Measurements from ENCODE around the gene GALNT2.

Gene GALNT2

DNA sequence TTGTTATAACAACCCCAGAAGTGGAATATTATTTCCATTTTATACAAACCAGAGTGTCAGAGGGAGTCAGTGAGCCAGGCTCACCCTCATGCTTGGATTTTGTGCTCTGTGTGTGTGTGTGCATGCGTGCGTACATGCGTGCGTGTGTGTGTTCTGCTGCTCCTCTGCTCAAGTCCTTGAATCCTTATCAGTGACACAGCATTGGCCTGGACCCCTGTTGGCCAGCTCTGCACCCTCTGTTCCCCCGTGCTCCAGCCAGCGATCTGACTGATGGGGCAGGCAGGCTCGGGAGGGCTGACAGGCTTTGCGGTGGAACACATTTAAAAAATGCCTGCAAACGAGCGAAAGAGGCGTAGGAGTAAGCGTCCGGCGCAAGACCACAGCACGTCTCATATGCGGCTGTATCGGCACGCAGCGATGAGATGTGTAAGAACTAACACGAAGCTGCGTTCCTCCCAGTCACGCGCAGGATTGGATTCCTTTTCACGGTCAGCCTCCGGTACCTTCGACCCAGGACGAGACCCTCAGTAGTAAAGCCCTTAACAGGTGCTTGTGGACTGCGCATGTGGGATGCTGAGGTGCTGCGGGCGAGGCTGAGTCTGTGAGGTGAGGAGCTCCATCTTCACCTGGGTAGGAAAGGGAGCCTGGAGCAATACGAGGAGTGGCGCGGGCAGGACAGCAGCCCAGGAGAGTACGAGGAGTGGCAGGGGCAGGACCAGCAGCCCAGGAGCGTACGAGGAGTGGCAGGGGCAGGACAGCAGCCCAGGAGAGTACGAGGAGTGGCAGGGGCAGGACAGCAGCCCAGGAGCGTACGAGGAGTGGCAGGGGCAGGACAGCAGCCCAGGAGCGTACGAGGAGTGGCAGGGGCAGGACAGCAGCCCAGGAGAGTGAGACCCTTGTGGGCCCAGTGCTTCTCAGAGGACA, 130.9 kb downstream of the GALNT2 start:
- Mint-ChIP-seq H3K36me3 (ENCODE audit: low read depth) (peaks cover 23% of the 10 kb centered on the region), H3K27me3 (no peaks in the 10 kb centered on the region), H3K27ac (no peak overlapping the region), H3K4me1 (ENCODE audit: low read depth) (peaks cover 5% of the 10 kb centered on the region), H3K4me3 (no peak overlapping the region), H3K9me3 (no peaks in the 10 kb centered on the region)

- no peaks in the 10 kb centered on the region for H3K9me3 Mint-ChIP-seq
- peaks cover 5% of the 10 kb centered on the region for H3K4me1 Mint-ChIP-seq (ENCODE audit: low read depth)
- H3K27ac Mint-ChIP-seq, result no peak overlapping the region
- H3K4me3 Mint-ChIP-seq, result no peak overlapping the region
- H3K36me3 Mint-ChIP-seq (ENCODE audit: low read depth), result peaks cover 26% of the 10 kb centered on the region
- H3K27me3 Mint-ChIP-seq, result no peaks in the 10 kb centered on the region
Measured at GRCh38 chr1:230199034-230199433, 132.0 kb downstream of the GALNT2 start.

DNA sequence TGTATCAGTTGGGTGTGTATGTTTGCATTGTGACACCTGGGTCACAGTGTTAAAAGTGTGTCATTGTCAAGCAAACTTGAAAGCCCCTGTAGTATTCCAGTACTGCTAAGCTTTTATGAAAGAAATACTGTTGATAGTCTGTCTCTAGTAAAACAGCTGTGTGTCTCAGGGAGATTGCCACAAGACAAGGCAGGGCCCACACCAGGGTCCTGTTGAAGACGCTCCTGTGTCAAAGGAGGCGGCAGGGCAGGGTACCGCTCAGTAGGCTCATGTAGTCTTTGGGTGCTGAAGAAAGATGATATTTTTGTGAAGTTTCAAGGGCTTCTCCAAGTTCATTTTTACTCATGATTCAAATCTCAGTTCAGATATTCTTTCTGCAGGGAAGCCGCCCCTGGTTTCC, 132.5 kb downstream of the GALNT2 start:
- H3K4me1 Mint-ChIP-seq (ENCODE audit: low read depth), result peaks cover 5% of the 10 kb centered on the region
- H3K27ac Mint-ChIP-seq, result no peak overlapping the region
- peaks cover 28% of the 10 kb centered on the region for H3K36me3 Mint-ChIP-seq (ENCODE audit: low read depth)
- H3K9me3 Mint-ChIP-seq, result no peaks in the 10 kb centered on the region
- H3K4me3 Mint-ChIP-seq, result no peak overlapping the region
- H3K27me3 Mint-ChIP-seq, result no peaks in the 10 kb centered on the region

- Mint-ChIP-seq H3K27ac (no peak overlapping the region), H3K9me3 (no peaks in the 10 kb centered on the region), H3K4me3 (no peak overlapping the region), H3K36me3 (ENCODE audit: low read depth) (peaks cover 33% of the 10 kb centered on the region), H3K27me3 (no peaks in the 10 kb centered on the region), H3K4me1 (ENCODE audit: low read depth) (peaks cover 5% of the 10 kb centered on the region)
Measured at GRCh38 chr1:230200276-230200675, 133.2 kb downstream of the GALNT2 start.

DNA sequence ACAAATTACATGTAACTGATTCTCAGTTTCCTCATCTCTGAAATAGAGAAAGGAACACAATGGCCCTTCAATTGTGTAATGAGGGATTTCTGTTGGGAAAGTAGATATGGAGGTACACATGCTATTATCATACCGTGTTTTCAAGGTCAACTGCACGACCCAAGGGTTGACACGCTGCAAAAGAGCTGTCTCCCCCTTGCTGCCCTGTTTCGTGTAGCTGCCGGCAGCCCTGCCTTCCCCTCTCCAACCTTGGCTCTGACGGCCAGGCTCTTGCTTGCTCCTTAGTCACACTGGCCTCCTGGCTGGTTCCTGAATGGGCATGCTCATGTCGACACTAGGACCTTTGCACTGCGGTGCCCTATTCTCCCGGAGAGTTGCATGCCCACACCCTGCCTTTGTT, 134.4 kb downstream of the GALNT2 start:
- H3K9me3 Mint-ChIP-seq, result no peaks in the 10 kb centered on the region
- no peak overlapping the region for H3K27ac Mint-ChIP-seq
- no peaks in the 10 kb centered on the region for H3K27me3 Mint-ChIP-seq
- H3K36me3 Mint-ChIP-seq (ENCODE audit: low read depth), result peaks cover 42% of the 10 kb centered on the region
- H3K4me3 Mint-ChIP-seq, result no peak overlapping the region
- H3K4me1 Mint-ChIP-seq (ENCODE audit: low read depth), result peaks cover 5% of the 10 kb centered on the region

DNA sequence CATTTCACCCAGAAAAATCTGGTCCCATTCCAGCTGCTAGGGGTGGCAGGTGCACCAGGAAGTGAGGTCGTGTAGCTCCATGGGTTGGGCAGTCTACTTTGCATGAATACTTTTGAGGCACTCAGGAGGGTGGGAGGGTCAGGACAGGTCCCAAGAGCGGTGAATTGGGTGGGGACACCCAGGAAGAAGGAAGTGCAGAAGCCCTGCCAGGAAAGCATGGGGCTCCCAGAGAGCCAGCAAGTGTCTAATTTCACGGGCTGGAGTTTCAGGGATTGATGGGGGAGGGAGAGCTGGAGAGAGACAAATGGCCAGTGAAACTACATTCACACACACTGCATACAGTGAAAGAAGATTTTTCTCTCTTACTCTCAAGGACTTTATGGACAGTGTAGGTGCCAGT, 137.8 kb downstream of the GALNT2 start:
- Mint-ChIP-seq H3K4me1 (ENCODE audit: low read depth) (peaks cover 21% of the 10 kb centered on the region), H3K4me3 (no peak overlapping the region), H3K9me3 (no peaks in the 10 kb centered on the region), H3K36me3 (ENCODE audit: low read depth) (peaks cover 48% of the 10 kb centered on the region), H3K27me3 (no peaks in the 10 kb centered on the region), H3K27ac (no peak overlapping the region)

DNA sequence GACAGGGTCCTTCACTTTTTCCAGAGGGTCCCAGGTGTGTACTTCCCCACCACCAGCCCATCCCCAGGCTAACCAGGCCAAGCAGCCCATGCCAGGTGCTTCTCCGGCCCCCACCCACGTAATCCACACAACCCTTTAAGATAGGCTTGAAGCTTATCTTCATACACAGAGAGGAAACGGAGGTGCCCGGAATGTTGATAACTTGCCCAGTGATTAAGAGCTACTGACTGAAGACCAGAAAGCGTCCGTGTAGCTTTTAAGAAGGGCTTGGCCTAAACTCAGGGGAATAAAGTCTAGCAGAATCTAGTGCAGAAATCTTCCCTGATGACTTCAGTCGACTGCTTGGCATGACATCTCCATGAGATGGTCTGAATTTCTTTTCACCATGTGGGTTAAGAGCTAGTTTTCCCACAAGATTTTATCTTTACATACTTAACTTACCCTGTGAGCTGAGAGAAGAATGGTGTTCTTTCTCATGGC, 138.7 kb downstream of the GALNT2 start:
- Mint-ChIP-seq H3K4me3 (no peak overlapping the region), H3K4me1 (ENCODE audit: low read depth) (peaks cover 30% of the 10 kb centered on the region), H3K27me3 (no peaks in the 10 kb centered on the region), H3K36me3 (ENCODE audit: low read depth) (peaks cover 48% of the 10 kb centered on the region), H3K27ac (no peak overlapping the region), H3K9me3 (no peaks in the 10 kb centered on the region)

DNA sequence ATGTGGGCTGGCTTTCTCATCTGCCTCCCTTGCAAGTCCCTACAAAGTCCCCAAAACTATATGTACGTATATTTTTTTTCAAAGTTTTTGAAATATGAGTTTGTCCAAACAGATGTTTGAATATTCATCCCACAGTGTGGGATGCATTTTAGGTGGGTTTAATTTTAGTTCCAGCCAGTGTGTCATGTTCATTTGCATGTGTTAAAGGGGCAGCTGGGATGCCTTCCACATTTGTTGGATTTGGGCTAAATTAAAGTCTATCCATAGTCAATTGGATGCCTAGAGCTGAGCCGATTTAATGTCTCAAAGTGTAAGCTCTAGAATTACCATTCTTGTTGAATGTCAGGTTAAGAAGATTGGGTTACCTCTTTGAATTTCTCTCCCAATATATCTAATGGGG, 139.2 kb downstream of the GALNT2 start:
- H3K4me1 Mint-ChIP-seq (ENCODE audit: low read depth), result peaks cover 34% of the 10 kb centered on the region
- no peak overlapping the region for H3K4me3 Mint-ChIP-seq
- H3K27me3 Mint-ChIP-seq, result no peaks in the 10 kb centered on the region
- H3K36me3 Mint-ChIP-seq (ENCODE audit: low read depth), result peaks cover 48% of the 10 kb centered on the region
- H3K27ac Mint-ChIP-seq, result no peak overlapping the region
- no peaks in the 10 kb centered on the region for H3K9me3 Mint-ChIP-seq

DNA sequence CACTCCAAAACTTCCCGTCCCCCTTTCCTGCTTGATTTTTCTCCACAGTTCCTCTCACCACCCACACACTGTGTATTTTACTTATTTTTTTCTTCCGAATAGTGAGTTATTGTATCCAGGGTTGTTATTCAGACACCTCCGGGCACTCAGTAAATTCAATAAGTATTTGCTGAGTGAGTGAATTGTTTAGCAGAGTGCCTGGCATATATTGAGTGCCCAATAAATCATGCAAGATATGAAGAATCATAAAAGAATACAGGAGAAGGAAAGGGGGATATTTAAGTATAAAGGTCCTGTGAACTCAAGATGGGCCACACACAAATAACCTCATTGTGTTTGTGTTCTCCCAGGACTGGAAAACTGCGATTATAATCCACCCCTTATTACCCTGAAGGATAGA, 139.9 kb downstream of the GALNT2 start:
- H3K9me3 Mint-ChIP-seq, result no peaks in the 10 kb centered on the region
- H3K4me3 Mint-ChIP-seq, result no peak overlapping the region
- no peak overlapping the region for H3K27ac Mint-ChIP-seq
- H3K4me1 Mint-ChIP-seq (ENCODE audit: low read depth), result peaks cover 41% of the 10 kb centered on the region
- H3K36me3 Mint-ChIP-seq (ENCODE audit: low read depth), result peaks cover 45% of the 10 kb centered on the region
- H3K27me3 Mint-ChIP-seq, result no peaks in the 10 kb centered on the region

DNA sequence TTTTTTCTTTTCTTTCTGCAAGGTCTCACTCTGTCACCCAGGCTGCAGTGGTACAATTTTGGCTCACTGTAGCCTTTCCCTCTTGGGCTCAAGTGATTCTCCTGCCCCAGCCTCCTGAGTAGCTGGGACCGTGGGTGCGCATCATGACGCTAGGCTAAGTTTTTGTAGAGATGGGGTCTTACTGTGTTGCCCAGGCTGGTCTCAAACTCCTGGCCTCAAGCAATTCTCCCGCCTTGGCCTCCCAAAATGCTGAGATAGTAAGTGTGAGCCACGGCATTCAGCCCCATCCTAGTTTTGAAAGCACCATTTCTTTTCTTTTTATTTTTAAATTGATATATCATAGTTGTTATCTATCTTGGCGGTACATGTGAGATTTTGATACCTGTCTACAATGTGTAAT, 140.6 kb downstream of the GALNT2 start:
- H3K27me3 Mint-ChIP-seq, result no peaks in the 10 kb centered on the region
- peaks cover 47% of the 10 kb centered on the region for H3K4me1 Mint-ChIP-seq (ENCODE audit: low read depth)
- no peak overlapping the region for H3K4me3 Mint-ChIP-seq
- no peaks in the 10 kb centered on the region for H3K9me3 Mint-ChIP-seq
- no peak overlapping the region for H3K27ac Mint-ChIP-seq
- peaks cover 45% of the 10 kb centered on the region for H3K36me3 Mint-ChIP-seq (ENCODE audit: low read depth)

DNA sequence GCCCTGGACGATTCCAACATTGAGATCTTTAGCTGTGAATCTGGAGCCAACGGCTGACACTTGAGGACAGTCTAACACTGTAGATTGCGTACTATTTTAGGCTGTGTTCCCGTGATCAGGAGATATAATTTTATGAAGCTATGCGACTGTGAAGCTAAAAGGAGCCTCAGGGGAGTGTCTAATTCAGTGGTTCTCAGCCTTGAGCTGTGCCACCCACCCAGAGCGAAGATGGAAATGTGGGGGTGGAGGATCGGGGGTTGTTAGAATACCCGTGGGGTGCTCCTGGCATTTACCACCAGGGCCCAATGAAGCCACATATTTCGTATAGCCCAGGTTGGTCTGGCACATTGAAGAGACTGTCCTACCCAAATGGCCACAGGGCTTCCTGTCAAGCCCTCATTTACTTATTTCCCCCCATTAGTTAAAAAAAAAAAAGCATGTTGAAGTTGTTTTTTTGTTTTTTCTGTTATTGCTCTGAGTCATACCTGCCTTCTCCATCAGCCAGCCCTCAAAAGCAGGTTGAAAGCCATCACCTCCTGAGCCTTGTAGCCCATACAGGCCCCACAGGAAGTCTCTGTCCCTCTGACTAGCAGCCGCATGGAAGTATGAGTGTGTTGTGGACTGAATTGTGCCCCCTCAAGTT, 141.7 kb downstream of the GALNT2 start:
- H3K4me3 Mint-ChIP-seq, result peak overlapping the region; percentile 47
- H3K27me3 Mint-ChIP-seq, result no peaks in the 10 kb centered on the region

GRCh38 chr1:230210326-230210980, 143.4 kb downstream of the GALNT2 start:
- no peaks in the 10 kb centered on the region for H3K9me3 Mint-ChIP-seq
- H3K27ac Mint-ChIP-seq, result peak overlapping the region; percentile 95
- H3K4me1 Mint-ChIP-seq (ENCODE audit: low read depth), result peaks cover 70% of the 10 kb centered on the region
- peaks cover 46% of the 10 kb centered on the region for H3K36me3 Mint-ChIP-seq (ENCODE audit: low read depth)
- H3K4me3 Mint-ChIP-seq, result peak overlapping the region; percentile 28
- no peaks in the 10 kb centered on the region for H3K27me3 Mint-ChIP-seq

More for the DNA sequence above, 141.7 kb downstream of the GALNT2 start:
- H3K9me3 Mint-ChIP-seq, result no peaks in the 10 kb centered on the region
- H3K27ac Mint-ChIP-seq, result peak overlapping the region; percentile 95
- H3K36me3 Mint-ChIP-seq (ENCODE audit: low read depth), result peaks cover 47% of the 10 kb centered on the region
- peaks cover 58% of the 10 kb centered on the region for H3K4me1 Mint-ChIP-seq (ENCODE audit: low read depth)

GRCh38 chr1:230210981-230211336, 143.9 kb downstream of the GALNT2 start:
- H3K27me3 Mint-ChIP-seq, result no peaks in the 10 kb centered on the region
- H3K4me1 Mint-ChIP-seq (ENCODE audit: low read depth), result peaks cover 75% of the 10 kb centered on the region
- peak overlapping the region; percentile 95 for H3K27ac Mint-ChIP-seq
- no peaks in the 10 kb centered on the region for H3K9me3 Mint-ChIP-seq
- peaks cover 43% of the 10 kb centered on the region for H3K36me3 Mint-ChIP-seq (ENCODE audit: low read depth)
- H3K4me3 Mint-ChIP-seq, result no peak overlapping the region

DNA sequence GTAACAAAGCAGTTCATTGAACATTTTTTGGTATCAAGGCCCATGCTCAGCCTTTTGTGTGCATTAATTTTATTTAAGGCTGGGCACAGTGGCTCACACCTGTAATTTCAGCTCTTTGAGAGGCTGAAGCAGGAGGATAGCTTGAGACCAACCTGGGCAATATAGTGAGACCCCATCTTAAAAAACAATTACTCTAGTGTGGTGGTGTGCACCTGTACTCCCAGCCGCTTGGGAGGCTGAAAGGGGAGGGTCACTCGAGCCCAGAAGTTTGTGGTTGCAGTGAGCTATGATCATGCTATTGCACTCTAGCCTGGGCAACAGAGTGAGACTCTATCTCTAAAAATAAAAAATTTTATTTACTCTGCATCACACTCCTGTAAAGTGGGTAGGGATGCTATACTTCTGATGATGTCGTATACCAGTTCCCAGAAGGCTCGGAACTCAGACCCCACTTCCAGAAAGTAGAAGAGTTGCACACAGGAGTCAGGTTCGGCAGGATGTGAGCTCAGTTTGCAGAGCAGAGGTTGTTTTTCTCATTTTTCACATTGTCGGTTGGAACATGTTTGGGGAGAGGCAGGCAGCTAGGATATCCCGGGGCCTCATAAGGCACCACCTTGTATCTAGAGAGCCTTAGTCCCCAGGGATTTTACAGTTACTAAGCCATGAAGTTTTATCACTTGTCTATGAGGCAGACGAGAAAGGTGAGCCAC, 144.6 kb downstream of the GALNT2 start:
- Mint-ChIP-seq H3K27ac (peak overlapping the region; percentile 89), H3K4me1 (ENCODE audit: low read depth) (peaks cover 77% of the 10 kb centered on the region), H3K27me3 (no peaks in the 10 kb centered on the region), H3K36me3 (ENCODE audit: low read depth) (peaks cover 36% of the 10 kb centered on the region), H3K9me3 (no peaks in the 10 kb centered on the region), H3K4me3 (peak overlapping the region; percentile 43)
